ENCODE data around the gene SCNN1A. TPM values are rescaled to one million over a fixed set of nuclear protein-coding genes. Genes with fewer than 3 reads are reported as not detected.

Gene SCNN1A
- total RNA-seq, 2 experiments from 2014 or later: 1.4 to 1.5 TPM

GRCh38 chr12:6328945-6329702 is 46.2 kb downstream of the SCNN1A start:
- CTCF ChIA-PET: interaction anchor here (0.8 to 1.0 kb wide), 2 partner anchors 16 to 21 kb away, joined by 3 read pairs; no protein-coding TSS in a partner anchor
- POLR2A ChIA-PET: no interaction called here

DNA sequence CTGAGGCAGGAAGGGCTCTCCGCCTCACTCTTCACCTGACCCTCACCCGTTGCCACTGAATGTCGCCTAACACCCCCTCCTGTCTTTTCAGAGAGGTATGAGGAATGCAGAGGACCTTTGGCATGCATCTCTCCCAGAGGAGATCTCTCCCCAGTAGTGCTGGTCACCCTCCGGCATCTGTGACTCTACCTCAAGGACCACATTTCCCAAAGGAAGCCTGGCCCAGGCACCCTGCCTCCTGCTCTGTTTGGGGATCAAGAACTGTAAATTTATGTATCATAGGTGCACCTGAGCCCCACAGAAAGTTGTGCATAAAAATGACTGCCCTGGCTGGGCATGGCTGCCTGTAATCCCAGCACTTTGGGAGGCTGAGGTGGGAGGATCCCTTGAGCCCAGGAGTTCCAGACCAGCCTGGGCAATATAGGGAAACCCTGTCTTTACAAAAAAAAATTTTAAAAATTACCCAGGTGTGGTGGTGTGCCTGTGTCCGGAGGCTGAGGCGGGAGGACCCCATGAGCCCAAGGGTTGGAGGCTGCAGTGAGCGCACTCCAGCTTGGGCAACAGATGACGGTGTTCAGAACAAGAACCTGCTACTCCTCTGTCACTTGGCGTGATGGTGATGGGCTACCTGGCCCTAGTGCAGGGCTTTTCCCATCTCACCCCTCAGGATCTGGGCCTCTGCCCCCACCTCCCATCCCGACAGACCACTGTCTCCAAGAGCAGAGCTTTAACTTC is 47.2 kb downstream of the SCNN1A start:
- CTCF ChIA-PET: interaction anchor here (0.8 kb wide), 1 partner anchor 22 kb away, joined by 3 read pairs; no protein-coding TSS in a partner anchor
- POLR2A ChIA-PET: no interaction called here

DNA sequence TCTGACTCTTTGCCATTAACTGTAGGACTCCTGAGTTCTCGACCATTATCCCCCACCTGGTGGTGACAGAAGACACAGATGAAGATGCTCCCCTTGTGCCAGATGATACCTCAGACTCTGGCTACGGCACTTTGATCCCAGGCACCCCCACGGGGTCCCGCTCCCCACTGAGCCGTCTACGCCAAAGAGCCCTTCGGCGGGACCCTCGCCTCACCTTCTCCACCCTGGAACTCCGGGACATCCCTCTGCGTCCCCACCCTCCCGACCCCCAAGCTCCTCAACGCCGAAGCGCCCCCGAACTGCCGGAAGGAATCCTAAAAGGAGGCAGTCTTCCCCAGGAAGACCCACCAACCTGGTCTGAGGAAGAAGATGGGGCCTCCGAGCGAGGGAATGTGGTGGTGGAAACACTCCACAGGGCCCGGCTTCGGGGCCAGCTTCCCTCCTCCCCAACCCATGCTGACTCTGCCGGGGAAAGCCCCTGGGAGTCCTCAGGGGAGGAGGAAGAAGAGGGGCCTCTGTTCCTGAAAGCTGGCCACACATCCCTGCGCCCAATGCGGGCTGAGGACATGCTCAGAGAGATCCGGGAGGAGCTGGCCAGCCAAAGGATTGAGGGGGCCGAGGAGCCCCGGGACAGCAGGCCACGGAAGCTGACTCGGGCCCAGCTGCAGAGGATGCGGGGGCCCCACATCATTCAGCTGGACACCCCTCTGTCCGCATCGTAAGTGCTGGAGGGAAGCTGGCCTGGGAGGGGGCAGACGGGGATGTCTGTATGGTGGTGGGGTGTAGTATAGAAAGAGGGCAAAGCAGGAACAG is 47.9 kb downstream of the SCNN1A start:
- POLR2A ChIA-PET: interaction anchor here (1.7 kb wide), 1 partner anchor 8 kb away, joined by 7 read pairs; no protein-coding TSS in a partner anchor
- CTCF ChIA-PET: interaction anchor here (1.0 to 3.2 kb wide), 3 partner anchors 9 to 48 kb away, joined by 3 to 22 read pairs (median 3); no protein-coding TSS in a partner anchor

GRCh38 chr12:6326316-6327228 is 48.8 kb downstream of the SCNN1A start:
- POLR2A ChIA-PET: interaction anchor here (0.7 to 1.7 kb wide), 2 partner anchors 9 to 12 kb away, joined by 3 to 7 read pairs; no protein-coding TSS in a partner anchor
- CTCF ChIA-PET: interaction anchor here (1.0 to 3.2 kb wide), 7 partner anchors 10 to 47 kb away, joined by 3 to 22 read pairs (median 3); no protein-coding TSS in a partner anchor

- ChIA-PET POLR2A (interaction anchor here (1.7 kb wide), 1 partner anchor 10 kb away, joined by 7 read pairs; no protein-coding TSS in a partner anchor), CTCF (interaction anchor here (1.2 to 3.2 kb wide), 2 partner anchors 11 to 42 kb away, joined by 5 to 22 read pairs; no protein-coding TSS in a partner anchor)
These were observed 50.2 kb downstream of the SCNN1A start for GRCh38 chr12:6324936-6325750.

DNA sequence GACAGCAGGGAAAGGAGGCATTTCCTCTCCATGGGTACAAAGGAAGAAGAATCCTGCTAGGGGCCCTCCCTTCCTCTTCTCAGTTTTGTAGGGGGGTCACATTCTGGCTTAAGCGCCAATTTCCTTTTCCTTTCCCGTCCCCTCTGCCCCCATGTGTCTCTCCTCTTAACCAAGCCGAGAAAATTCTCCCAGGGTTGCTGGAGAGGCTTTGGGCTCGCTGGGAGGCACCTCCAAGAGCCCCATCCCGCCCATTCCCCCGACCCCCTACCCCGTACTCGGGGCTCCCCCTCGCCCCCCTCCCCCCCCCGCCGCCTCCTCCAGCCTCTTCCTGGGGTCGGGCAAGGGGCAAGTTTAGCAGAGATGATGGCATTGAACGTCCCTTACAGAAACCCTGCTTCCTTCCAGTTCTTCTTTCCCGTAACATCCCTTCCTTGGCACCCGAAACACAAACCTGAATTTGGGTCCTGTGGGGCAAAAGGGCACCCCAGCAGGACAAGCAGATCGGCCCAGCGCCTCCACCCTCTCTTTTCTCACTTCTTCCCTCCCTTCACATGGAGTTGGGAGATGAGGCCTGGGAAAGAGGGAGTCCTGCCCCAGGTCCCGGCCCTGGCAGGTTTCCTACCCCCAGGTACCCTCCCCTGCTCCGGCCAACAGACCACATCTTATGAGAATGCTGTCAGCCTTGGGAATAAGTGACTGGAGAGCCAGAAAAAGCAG is 51.2 kb downstream of the SCNN1A start:
- CTCF ChIA-PET: interaction anchor here (1.1 to 1.6 kb wide), 4 partner anchors 13 to 138 kb away, joined by 3 to 6 read pairs (median 4); no protein-coding TSS in a partner anchor
- POLR2A ChIA-PET: interaction anchor here (1.2 kb wide), 1 partner anchor 8 kb away, joined by 3 read pairs; no protein-coding TSS in a partner anchor

- ChIA-PET POLR2A (interaction anchor here (1.2 kb wide), 1 partner anchor 9 kb away, joined by 3 read pairs; no protein-coding TSS in a partner anchor), CTCF (interaction anchor here (0.7 to 1.6 kb wide), 7 partner anchors 10 to 139 kb away, joined by 3 to 20 read pairs (median 4); no protein-coding TSS in a partner anchor)
These were observed 51.9 kb downstream of the SCNN1A start for GRCh38 chr12:6323340-6323994.

- ChIA-PET POLR2A (interaction anchor here (1.2 kb wide), 1 partner anchor 10 kb away, joined by 3 read pairs; no protein-coding TSS in a partner anchor), CTCF (interaction anchor here (0.7 to 1.6 kb wide), 7 partner anchors 11 to 139 kb away, joined by 3 to 20 read pairs (median 4); no protein-coding TSS in a partner anchor)
These were observed 52.4 kb downstream of the SCNN1A start for GRCh38 chr12:6322969-6323339.

DNA sequence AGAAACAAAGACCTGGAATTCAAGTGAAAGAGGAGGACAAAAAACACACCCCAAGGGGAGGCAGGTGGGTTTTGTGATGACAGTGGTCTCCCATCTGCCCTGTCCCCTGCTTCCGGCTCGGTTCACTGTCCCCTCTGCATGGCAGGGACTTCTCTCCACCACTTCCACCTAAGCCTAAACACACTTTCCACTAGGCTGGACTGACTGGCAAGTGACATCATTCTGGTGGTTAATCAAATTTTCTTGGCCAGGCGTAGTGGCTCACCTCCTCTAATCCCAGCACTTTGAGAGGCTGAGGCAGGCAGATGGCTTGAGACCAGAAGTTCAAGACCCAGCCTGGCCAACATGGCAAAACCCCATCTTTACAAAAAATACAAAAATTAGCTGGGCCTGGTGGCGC is 53.0 kb downstream of the SCNN1A start:
- ChIA-PET POLR2A (no interaction called here), CTCF (interaction anchor here (1.0 to 1.6 kb wide), 4 partner anchors 12 to 140 kb away, joined by 4 to 20 read pairs (median 5); no protein-coding TSS in a partner anchor)

DNA sequence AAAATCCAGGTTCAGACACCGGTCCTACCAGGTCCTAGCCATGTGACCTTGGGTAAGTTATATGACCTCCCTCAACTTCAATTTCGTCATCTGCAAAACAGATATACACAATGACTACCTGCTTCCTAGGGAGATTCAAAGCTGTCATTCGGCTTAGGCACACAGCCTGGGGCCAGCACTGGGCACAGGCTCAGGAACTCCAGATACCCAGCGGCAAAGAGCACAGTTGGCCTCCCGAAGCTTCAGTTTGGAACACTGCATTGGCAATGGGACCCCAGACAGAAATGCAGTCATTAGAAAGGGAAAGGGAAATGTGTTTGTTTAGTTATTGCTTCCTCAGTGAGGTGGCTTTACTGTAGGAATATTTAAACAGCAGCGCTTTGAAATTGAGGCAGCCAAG is 53.5 kb downstream of the SCNN1A start:
- CTCF ChIA-PET: interaction anchor here (0.9 kb wide), 1 partner anchor 144 kb away, joined by 3 read pairs; no protein-coding TSS in a partner anchor
- POLR2A ChIA-PET: no interaction called here

GRCh38 chr12:6319446-6319845 is 55.9 kb downstream of the SCNN1A start:
- POLR2A ChIA-PET: no interaction called here

GRCh38 chr12:6318440-6318879 is 56.9 kb downstream of the SCNN1A start:
- ChIA-PET CTCF (interaction anchor here (0.5 to 1.0 kb wide), 3 partner anchors 16 to 71 kb away, joined by 3 to 6 read pairs (median 4); no protein-coding TSS in a partner anchor), POLR2A (no interaction called here)

More at GRCh38 chr12:6319446-6319845, 55.9 kb downstream of the SCNN1A start:
- CTCF ChIA-PET: interaction anchor here (0.6 kb wide), 1 partner anchor 90 kb away, joined by 3 read pairs; no protein-coding TSS in a partner anchor

DNA sequence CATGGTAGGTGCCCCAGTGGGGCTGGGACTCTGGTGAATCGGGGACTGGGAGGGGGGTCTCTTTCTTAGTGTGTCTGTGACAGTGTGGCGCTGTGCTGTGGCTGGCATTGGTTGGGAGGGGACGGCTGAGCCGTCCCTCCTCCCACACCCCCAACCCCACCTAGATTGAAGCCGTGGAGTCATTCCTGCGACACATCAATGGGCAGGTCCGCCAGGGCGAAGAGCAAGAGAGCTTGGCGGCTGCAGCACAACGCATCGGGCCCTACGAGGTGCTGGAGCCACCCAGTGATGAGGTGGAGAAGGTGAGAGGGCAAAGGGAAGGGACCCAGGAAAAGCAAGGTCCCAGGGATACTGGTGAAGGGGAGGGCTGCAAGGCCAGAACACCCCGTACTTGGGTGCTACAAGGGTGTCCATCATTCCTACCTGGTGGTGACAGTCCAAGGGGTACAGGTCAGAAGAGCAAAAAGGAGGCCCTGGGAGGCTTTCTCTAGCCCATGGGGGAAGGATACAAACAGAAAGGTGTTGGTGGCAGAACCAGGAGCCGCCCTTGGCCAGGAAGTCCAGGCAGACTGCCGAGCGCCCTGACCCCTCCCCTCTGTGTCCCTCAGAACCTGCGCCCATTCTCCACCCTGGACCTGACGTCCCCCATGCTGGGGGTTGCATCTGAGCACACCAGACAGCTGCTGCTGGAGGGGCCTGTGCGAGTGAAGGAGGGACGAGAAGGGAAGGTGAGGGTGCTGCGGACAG is 57.5 kb downstream of the SCNN1A start:
- POLR2A ChIA-PET: no interaction called here
- CTCF ChIA-PET: interaction anchor here (0.5 to 1.0 kb wide), 2 partner anchors 15 to 61 kb away, joined by 3 to 6 read pairs; no protein-coding TSS in a partner anchor

- ChIA-PET CTCF (no interaction called here), POLR2A (no interaction called here)
These were observed 58.3 kb downstream of the SCNN1A start for GRCh38 chr12:6316921-6317692.
